ENCODE measurements around the gene CDKAL1.
"Not testable (repeated sequence)": the region's sequence is repeated elsewhere in the genome, so short reads cannot be mapped to it uniquely, and the experiment has no call there.

The CDKAL1 gene

DNA sequence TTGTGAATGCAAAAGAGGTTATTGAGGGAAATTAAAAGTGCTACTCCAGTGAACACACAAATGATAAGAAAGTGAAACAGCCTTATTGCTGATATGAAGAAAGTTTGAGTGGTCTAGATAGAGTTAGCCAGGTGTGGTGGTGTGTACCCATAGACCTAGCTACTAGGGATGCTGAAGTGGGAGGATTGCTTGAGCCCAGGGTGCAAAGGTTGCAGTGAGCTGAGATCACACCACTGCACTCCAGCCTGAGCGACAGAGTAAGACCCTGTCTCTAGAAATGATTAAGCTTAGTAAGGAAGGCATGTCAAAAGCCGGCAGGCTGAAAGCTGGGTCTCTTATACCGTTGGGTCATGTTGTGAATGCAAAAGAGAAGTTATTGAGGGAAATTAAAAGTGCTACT is 389.8 kb downstream of the CDKAL1 start:
- not testable (repeated sequence) for DNase-seq (ENCODE audit: low read depth in 2 of 2)

- no peak for DNase-seq (ENCODE audit: low read depth in 2 of 2)
Measured at GRCh38 chr6:20924911-20925543, 390.8 kb downstream of the CDKAL1 start.

DNA sequence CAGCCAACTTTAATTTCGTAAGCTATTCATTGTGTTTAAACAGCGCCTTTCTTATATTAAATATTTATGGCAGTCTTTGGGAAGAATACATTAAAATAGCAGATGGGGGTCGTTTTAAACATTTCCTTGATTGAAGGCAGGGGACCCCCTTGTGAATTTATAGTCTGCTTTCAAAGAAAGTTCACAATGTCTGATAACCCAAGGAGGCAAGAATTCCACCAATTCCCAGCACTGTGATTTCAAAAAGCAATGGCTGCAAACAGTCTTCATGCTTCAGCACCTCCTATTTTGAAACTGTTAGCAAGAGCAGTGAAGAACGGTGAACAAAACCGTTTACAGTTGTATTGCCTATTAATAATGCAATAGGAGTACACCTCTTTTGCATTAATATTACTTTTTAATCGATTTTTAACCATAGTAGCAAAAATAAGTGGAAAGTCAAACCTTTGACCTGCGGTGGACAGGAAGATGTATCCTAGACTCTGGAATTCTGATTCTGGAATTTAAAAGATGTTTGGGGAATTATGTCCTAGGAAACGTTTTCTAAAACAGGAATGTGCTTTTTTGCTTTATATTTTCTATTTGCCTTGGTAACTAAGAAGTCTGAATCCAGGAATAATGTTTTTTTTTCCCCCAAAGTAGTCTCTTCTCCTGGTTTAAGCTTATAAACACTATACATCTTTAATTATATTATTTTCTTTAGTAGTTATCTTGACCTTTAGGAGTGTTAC is 393.0 kb downstream of the CDKAL1 start:
- no peak for DNase-seq (ENCODE audit: low read depth in 2 of 2)

DNA sequence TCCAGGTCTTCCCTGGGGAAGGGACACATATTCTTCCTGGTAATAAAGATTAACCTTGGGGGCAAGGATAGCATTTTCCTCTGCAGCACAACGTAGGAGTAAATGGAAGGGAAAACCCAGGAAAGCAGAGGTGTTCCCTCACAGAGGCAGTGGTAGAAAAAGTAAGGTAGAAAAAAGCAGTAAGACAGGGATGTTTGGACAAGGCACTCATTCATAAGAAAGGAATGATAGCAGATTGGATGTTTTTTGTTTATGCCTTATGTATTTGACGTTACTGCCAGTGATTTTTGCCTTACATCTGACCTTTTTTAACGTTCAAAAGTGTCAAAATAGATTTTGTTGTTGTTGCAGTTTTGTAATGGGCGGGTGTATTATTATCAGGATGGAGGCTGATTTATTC is 395.0 kb downstream of the CDKAL1 start:
- DNase-seq (ENCODE audit: low read depth in 2 of 2) = no peak

DNA sequence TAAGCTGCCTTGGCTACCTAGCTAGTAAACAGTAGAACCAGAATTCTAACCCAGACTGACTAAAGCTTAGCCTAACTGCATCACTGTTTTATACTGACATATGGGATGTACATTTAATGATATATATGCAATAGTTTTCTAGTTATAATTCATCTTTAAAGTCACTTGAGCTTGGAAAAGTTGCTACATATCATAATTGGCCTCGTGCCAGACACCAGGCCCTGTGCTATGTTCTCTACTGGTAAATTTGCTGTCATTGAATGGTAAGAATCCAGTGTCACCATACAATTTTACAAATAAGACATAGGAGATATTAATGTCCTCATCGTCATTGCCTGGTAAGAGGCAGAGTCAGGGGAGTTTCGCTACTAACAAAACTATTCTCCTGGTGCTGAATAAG is 396.8 kb downstream of the CDKAL1 start:
- no peak for DNase-seq (ENCODE audit: low read depth in 2 of 2)

- no peak for DNase-seq (ENCODE audit: low read depth in 2 of 2)
Measured at GRCh38 chr6:20931772-20932171, 397.5 kb downstream of the CDKAL1 start.

DNA sequence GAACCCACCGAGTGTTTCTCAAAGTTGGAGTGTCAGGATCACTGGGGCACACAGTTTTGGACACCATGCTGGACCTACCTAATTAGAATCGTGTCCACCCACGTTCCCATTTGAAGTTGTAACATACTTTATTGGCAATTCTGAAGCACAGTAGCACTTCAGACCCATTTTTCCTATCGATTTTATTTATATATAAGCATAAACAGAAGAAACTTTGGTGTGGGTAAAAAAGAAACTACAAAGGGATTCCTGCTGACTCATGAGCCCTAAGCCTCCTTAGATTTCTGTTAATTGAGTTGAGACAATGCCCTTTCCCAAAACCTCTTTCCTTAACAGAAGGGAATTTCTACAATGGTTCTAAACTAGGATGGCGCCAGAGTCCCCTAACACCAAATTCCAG is 398.0 kb downstream of the CDKAL1 start:
- no peak for DNase-seq (ENCODE audit: low read depth in 2 of 2)

GRCh38 chr6:20933057-20933788 is 399.0 kb downstream of the CDKAL1 start:
- no peak for DNase-seq (ENCODE audit: low read depth in 2 of 2)

GRCh38 chr6:20936949-20937348 is 402.7 kb downstream of the CDKAL1 start:
- DNase-seq (ENCODE audit: low read depth in 2 of 2) = no peak

DNA sequence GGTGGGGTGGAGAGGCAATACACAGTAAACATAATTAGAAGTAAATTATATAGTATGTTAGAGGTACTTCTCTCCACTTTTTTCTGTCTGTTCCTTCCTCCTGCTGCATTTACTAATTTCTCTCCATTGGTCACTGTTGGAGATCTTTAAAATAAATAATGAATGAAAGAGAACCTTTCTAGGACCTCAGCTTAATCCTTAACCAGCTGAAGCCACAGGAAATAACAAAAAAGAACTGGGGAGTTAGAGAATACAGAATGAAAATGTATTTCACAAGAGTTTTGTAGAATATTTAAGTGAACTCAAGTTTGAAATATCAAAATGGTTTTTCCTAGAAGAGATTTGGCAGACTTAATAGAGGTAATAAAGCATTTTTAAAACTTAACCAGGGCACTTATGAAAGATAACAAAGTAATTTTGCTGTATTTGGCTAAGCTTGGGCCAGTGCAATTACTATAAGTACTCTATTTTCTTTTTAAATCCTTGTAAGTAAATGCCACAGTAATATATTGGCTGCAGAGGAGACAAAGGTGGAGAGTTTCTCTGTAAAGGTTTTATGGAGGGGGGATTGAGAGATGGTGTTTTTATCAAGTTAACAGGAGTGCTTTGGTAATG is 405.0 kb downstream of the CDKAL1 start:
- DNase-seq (ENCODE audit: low read depth in 2 of 2) = no peak

DNA sequence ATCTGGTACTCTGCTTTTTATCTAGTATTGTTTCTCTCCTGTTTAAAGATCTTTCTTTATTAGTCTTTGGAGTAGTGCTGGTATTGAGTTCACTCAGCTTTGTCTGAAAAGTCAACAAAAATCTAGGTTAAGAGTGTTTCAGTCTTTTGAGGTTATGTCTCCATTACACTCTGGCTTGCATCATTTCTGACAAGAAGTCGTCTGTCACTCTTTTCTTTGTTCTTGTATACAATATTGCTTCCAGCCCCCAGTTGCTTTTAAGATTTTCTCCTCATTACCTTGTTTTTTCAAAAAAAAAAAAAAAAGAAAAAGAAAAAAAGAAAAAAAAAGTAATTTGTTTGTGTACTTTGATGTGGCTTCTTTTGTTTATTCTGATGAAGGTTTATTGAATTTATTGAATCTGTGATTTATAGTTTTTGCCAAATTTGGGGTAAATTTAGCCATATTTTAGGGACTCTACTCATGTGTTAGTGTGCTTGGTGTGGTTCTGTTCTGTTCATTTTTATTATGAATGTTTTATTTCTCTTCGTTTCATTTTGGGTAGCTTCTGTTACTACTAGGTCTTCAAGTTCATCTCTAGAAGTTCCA is 408.9 kb downstream of the CDKAL1 start:
- no peak for DNase-seq (ENCODE audit: low read depth in 2 of 2)

GRCh38 chr6:20943922-20944321 is 409.7 kb downstream of the CDKAL1 start:
- DNase-seq (ENCODE audit: low read depth in 2 of 2) = no peak

GRCh38 chr6:20946022-20946421 is 411.8 kb downstream of the CDKAL1 start:
- no peak for DNase-seq (ENCODE audit: low read depth in 2 of 2)

DNA sequence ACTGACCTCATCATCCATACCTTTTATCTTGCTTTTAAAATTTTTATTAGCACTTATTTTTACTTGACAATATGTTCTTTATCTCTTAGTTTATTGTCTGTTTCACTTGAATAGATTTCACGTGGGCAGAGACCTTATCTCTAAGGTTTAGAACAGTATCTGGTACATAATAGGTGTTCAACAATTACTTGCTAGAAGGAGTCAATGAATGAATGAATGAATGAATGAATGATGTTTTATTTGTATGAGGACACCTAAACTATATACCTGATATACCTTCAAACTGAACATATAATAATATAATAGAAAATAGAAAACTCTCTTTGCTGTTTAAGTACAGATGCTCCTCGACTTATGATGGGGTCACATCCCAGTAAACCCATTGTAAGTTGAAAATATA is 412.6 kb downstream of the CDKAL1 start:
- no peak for DNase-seq (ENCODE audit: low read depth in 2 of 2)

GRCh38 chr6:20947977-20948376 is 413.7 kb downstream of the CDKAL1 start:
- no peak for DNase-seq (ENCODE audit: low read depth in 2 of 2)

DNA sequence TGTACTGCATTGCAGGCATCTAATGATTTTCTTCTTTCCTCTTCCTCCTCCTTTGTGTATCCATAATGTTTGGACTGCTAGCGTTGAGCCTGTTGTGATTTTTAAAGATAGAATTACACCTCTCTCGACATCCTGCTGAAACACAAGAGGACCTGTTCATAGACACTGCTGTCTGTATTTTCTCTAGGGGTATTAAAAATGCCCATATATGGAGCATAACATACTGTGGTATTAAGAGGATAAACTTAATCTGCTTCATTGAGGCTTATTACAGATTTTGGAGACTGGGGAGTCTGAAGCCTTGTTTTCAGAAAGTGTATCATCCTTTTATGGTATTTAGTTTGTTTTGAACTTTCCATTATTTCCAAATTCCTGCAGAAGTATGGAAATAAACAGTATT is 414.3 kb downstream of the CDKAL1 start:
- no peak for DNase-seq (ENCODE audit: low read depth in 2 of 2)

- DNase-seq (ENCODE audit: low read depth in 2 of 2) = no peak
Measured at GRCh38 chr6:20949138-20949537, 414.9 kb downstream of the CDKAL1 start.

DNA sequence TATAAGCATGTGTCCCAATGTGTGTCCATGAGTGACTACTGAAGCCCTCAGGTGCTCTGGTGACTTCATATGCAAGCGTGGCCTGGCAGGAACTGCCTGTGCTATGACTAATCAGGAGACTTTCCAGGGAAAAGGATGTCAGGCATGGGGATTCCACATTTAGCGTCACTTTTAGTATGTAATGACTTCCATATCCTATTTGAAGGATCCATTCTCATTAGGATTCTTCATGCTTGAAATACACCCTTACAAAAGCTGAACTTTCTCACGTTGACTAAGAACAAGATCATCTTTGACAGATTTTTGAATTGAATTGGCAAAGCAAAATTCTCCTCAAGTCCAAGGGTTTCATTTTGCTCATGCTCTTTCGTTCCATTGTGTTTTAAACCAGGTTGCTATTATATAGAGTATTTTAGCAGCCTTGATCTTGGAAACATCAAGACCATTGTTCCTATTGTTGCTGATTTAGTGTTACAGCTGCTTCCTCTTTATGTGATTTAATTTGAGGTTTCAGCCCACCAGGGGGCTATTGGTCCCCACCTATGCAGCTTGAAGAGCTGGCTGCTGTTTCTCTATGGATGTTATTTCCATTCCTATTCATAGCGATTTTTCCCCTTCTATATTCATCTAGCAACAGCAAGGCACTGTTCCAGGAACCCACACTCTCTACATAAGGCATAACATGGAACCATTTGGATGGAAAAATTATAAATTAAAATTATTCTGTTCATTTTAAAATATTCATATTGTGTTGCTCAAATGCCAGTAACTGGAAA is 418.6 kb downstream of the CDKAL1 start:
- no peak for DNase-seq (ENCODE audit: low read depth in 2 of 2)

DNA sequence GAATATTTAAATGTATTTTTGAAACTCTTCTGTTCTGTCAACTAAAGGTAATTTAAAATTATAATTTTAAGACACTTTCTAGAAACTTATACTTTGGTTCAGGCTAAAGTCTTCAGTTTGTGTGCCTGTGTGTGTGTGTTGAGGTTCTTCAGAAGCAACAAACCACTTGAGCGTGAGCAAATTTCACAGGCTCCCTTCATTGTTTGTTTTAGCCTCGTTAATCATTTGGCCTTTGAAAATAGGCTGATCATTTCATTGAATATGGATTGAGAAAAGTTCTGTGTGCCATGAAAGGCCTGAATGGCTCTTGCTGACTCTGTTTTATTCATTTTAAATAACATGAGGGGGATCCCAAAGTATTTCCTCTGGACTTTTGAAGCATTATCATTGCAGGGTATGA is 420.1 kb downstream of the CDKAL1 start:
- DNase-seq (ENCODE audit: low read depth in 2 of 2) = no peak

DNA sequence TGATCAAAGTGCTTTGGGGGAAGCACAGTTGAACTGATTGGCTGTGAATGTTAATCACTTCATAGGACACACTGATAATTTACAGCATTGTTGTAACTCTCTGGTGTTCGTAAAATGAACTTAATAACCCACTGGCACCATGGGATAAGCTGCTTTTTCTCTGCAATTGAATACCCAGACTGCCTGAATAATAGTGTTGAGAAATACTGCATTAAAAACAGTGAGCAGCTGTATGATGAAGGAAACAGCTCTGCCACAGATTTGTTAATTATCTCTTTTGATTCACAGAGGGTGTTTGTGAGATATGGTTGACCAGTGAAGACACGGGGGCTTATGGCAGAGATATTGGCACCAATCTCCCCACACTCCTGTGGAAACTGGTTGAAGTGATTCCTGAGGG is 420.9 kb downstream of the CDKAL1 start:
- no peak for DNase-seq (ENCODE audit: low read depth in 2 of 2)

DNA sequence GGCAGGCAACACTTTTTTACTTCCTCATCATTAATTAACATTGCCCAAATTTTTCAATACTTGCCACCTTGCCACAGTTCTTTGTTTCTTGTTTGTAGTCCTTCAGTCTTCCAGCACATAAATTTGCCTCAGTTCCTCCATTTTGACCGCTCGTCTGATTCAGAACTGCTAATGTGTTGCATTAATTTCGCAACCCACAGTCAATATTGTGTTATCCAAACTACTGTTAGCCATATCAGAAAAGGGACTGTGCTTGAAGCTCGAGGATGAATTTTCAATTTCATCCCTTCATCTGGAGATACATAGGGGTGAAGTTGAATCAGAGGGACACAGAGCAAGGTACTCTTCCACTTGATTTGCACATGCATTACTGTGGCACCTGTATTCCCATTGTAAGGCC is 421.5 kb downstream of the CDKAL1 start:
- no peak for DNase-seq (ENCODE audit: low read depth in 2 of 2)
